Measurements from ENCODE around the gene TCF12. TPM values are rescaled to one million over a fixed set of nuclear protein-coding genes. Genes with fewer than 3 reads are reported as not detected.

The TCF12 gene
- total and polyA plus RNA-seq, 2 donors (not counting 3 experiments of a cell fraction or from before 2014, with no cell fraction given), result 72.1 to 133 TPM

- dilution Hi-C loops (cut with MboI; ENCODE audit: extremely low pct_ligation_motif_present, low sequenced_read_pairs), result no loop called here
- ChIA-PET CTCF (no interaction called here), POLR2A (no interaction called here)
- TF ChIP-seq FOS (IDR thresholded peaks at IDR 0.05; ENCODE audit: borderline replicate concordance, insufficient read depth, low read length), result no peak
- TF ChIP-seq, protein P1, sequence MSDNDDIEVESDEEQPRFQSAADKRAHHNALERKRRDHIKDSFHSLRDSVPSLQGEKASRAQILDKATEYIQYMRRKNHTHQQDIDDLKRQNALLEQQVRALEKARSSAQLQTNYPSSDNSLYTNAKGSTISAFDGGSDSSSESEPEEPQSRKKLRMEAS (IDR thresholded peaks at IDR 0.05; ENCODE audit: insufficient read depth, insufficient read length), result no peak
- TF ChIP-seq POLR2AphosphoS5 (IDR thresholded peaks at IDR 0.05; ENCODE audit: insufficient read depth, low read depth, low read length), result no peak
- no peak for TF ChIP-seq CTCF (IDR thresholded peaks at IDR 0.05; ENCODE audit: extremely low read depth in 1 of 2, insufficient read depth in 1 of 2, low read depth in 1 of 2, low read length in 2 of 2)
- TF ChIP-seq EZH2 (IDR thresholded peaks at IDR 0.05; ENCODE audit: borderline replicate concordance, low read depth, low read length, severe bottlenecking), result no peak
- TF ChIP-seq MYC (IDR thresholded peaks at IDR 0.05; ENCODE audit: low read depth, low read length), result no peak
- no peak for TF ChIP-seq POLR2A (IDR thresholded peaks at IDR 0.05; ENCODE audit: low read depth, low read length)
- TF ChIP-seq GATA2 (IDR thresholded peaks at IDR 0.05; ENCODE audit: insufficient read depth, insufficient read length, low read depth, low read length), result no peak
- TF ChIP-seq JUN (IDR thresholded peaks at IDR 0.05; ENCODE audit: borderline replicate concordance, insufficient read depth, insufficient read length, low read depth), result no peak
- Histone ChIP-seq H3K9ac (replicated peaks; ENCODE audit: extremely low read depth, insufficient read depth, low read length) (no peak overlapping the region), H4K20me1 (replicated peaks; ENCODE audit: control insufficient read depth, extremely low read depth, insufficient read depth, low read length) (peaks cover 24% of the 10 kb centered on the region), H2AFZ (ENCODE audit: low read depth, low read length) (no peak overlapping the region), H3K79me2 (ENCODE audit: control insufficient read depth, insufficient read depth, low read length) (peaks cover 94% of the 10 kb centered on the region), H3K9me1 (replicated peaks; ENCODE audit: control insufficient read depth, extremely low read depth, insufficient read depth, low read length) (no peaks in the 10 kb centered on the region), H3K27me3 (ENCODE audit: control insufficient read depth in 2 of 2, insufficient read depth in 2 of 2, low read length in 2 of 2) (no peaks in the 10 kb centered on the region), H3K4me3 (replicated peaks in 1 of 3; ENCODE audit: insufficient read depth in 1 of 3, low read depth in 1 of 3, low read length in 3 of 3) (no peak overlapping the region), H3K9me3 (replicated peaks; ENCODE audit: control insufficient read depth, insufficient read depth, low read length) (no peaks in the 10 kb centered on the region), H3K36me3 (ENCODE audit: control insufficient read depth in 2 of 2, extremely low read depth in 1 of 2, insufficient read depth in 2 of 2, low read length in 2 of 2) (no peaks in the 10 kb centered on the region), H3K4me1 (ENCODE audit: control insufficient read depth, extremely low read depth, insufficient read depth, low read length) (peaks cover 12% of the 10 kb centered on the region), H3K4me2 (ENCODE audit: insufficient read depth, low read length) (no peak overlapping the region), H3K27ac (ENCODE audit: insufficient read depth, low read depth, low read length) (no peak overlapping the region)
- BruUV-seq (replicated peaks), result no TSS peak
- intact Hi-C loops (cut with micrococcal nuclease), result no loop called here
- no peak for DNase-seq (ENCODE audit: low read depth, low spot score)
- FAIRE-seq, result no peak
Observed at GRCh38 chr15:57030011-57030410, 111.6 kb downstream of the TCF12 start.
